A549 (cell line): ENCODE results near the gene COPS7A. TPM values are rescaled to one million over a fixed set of nuclear protein-coding genes. Genes with fewer than 3 reads are reported as not detected.

Source experiments
- ATAC-seq, 2 experiments: fragments of 200-7000 bp in 1 of 2; fragments of >200 bp in 1 of 2; cut with Nextera tagmentation in 1 of 2; cut with Tn5 transposase in 1 of 2; 3 replicates each; pipeline versions ENCODE4 v1.8.0 to v1.9.1; 2018 to 2020; ENCODE audit warnings: mild to moderate bottlenecking in 1 of 2, moderate library complexity in 1 of 2
- CTCF ChIA-PET: fragments of 300-600 bp; sonication (Branson Sonifier 250); formaldehyde crosslinking; extraction: SDS; loops from one replicate; lab custom pipeline; 2021; ENCODE audit warnings: antibody characterized with exemption, inconsistent platforms; lab: Yijun Ruan, JAX
- POLR2A ChIA-PET: fragments of 350-600 bp; formaldehyde crosslinking; extraction: SDS; loops from one replicate; lab custom pipeline; 2021; ENCODE audit warnings: antibody characterized with exemption, inconsistent platforms; lab: Yijun Ruan, JAX
- DNase-seq, 2 experiments: peaks; one replicate each; pipeline versions ENCODE4 v3.0.0 to v3.0.0-alpha.2; 2011 to 2016; ENCODE audit warnings: low read depth in 1 of 2, low spot score in 1 of 2
- FAIRE-seq: peaks from 2 replicates; lab custom pipeline; 2011; peaks lifted over from hg19 to GRCh38; lab: Jason Lieb, UNC
- H3K27ac ChIP-seq, 2 experiments: fragments of >200 bp; sonication (Bioruptor Twin); formaldehyde crosslinking; 3 replicates each; pipeline ENCODE4 v1.5.1; 2016 to 2017
- H3K4me1 ChIP-seq: fragments of >200 bp; sonication (Bioruptor Twin); formaldehyde crosslinking; 3 replicates; pipeline ENCODE4 v1.6.1; 2016
- H3K4me2 ChIP-seq: fragments of >200 bp; sonication (Bioruptor Twin); formaldehyde crosslinking; 3 replicates; pipeline ENCODE4 v1.6.1; 2016
- H3K4me3 ChIP-seq: fragments of >200 bp; sonication (Bioruptor Twin); formaldehyde crosslinking; 3 replicates; pipeline ENCODE4 v1.5.1; 2016
- H3K9me3 ChIP-seq: fragments of >200 bp; sonication (Bioruptor Twin); formaldehyde crosslinking; 3 replicates; pipeline ENCODE4 v1.6.1; 2016
- BHLHE40 ChIP-seq: IDR thresholded peaks from 2 replicates; pipeline ENCODE4 v1.6.1; 2012; ENCODE audit warnings: low read depth, low read length, inconsistent platforms
- CBX2 ChIP-seq: fragments of 200-600 bp; sonication (generic); IDR thresholded peaks from 2 replicates; pipeline ENCODE4 v1.6.1; 2016; ENCODE audit warnings: low read depth, mild to moderate bottlenecking, borderline replicate concordance
- CTCF ChIP-seq: fragments of >200 bp; sonication (Bioruptor Twin); formaldehyde crosslinking; IDR thresholded peaks from 3 replicates; pipeline ENCODE4 v1.5.1; 2016
- E2F6 ChIP-seq: IDR thresholded peaks from 2 replicates; pipeline ENCODE4 v1.6.1; 2012; ENCODE audit warnings: low read depth, borderline replicate concordance
- EHF ChIP-seq: fragments of 250-450 bp; sonication (Bioruptor Pico); IDR thresholded peaks from 2 replicates; pipeline ENCODE4 v1.5.0; 2020; ENCODE audit warnings: mild to moderate bottlenecking
- ELK1 ChIP-seq: fragments of 150-350 bp; IDR thresholded peaks from 2 replicates; pipeline ENCODE4 v1.6.1; 2014; ENCODE audit warnings: low read depth, mild to moderate bottlenecking, low read length
- ESRRA ChIP-seq: fragments of 150-350 bp; IDR thresholded peaks from 2 replicates; pipeline ENCODE4 v1.6.1; 2014; ENCODE audit warnings: mild to moderate bottlenecking, low read length, borderline replicate concordance
- GATA3 ChIP-seq: IDR thresholded peaks from 2 replicates; pipeline ENCODE4 v1.6.1; 2012; ENCODE audit warnings: borderline replicate concordance
- HDAC2 ChIP-seq: fragments of 200-600 bp; sonication (generic); IDR thresholded peaks from 2 replicates; pipeline ENCODE4 v1.6.1; 2016
- HOXB13 ChIP-seq: fragments of 250-450 bp; sonication (Bioruptor Pico); IDR thresholded peaks from 2 replicates; pipeline ENCODE4 v1.5.0; 2020; ENCODE audit warnings: low read depth, mild to moderate bottlenecking, moderate library complexity
- MAFK ChIP-seq: fragments of 450-650 bp; IDR thresholded peaks from 2 replicates; pipeline ENCODE4 v1.6.1; 2014; ENCODE audit not compliant: partially characterized antibody
- MAX ChIP-seq: IDR thresholded peaks from 2 replicates; pipeline ENCODE4 v1.6.1; 2012
- MAZ ChIP-seq: fragments of 150-350 bp; IDR thresholded peaks from 2 replicates; pipeline ENCODE4 v1.6.1; 2014; ENCODE audit warnings: antibody characterized with exemption, low read depth, low read length, borderline replicate concordance
- MYC ChIP-seq: IDR thresholded peaks from 2 replicates; pipeline ENCODE4 v1.6.1; 2012; ENCODE audit warnings: mild to moderate bottlenecking, inconsistent platforms, low read length, improper control_type of control experiment, borderline replicate concordance
- PHF8 ChIP-seq: fragments of 200-600 bp; sonication (generic); IDR thresholded peaks from 2 replicates; pipeline ENCODE4 v1.6.1; 2016; ENCODE audit warnings: low read depth, mild to moderate bottlenecking, antibody characterized with exemption, moderate library complexity, borderline replicate concordance
- POLR2AphosphoS2 ChIP-seq: conservative IDR thresholded peaks from 2 replicates; pipeline ENCODE4 v1.6.1; 2012; ENCODE audit warnings: low read length, improper control_type of control experiment, inconsistent platforms
- RAD21 ChIP-seq, 2 experiments: fragments of >200 bp in 1 of 2; sonication (Bioruptor Twin) in 1 of 2; formaldehyde crosslinking in 1 of 2; IDR thresholded peaks in 1 of 2; conservative IDR thresholded peaks in 1 of 2; 2 replicates in 1 of 2; 3 replicates in 1 of 2; pipeline ENCODE4 v1.6.1; 2012 to 2018; ENCODE audit warnings: inconsistent platforms in 1 of 2
- RFX5 ChIP-seq: fragments of 450-650 bp; IDR thresholded peaks from 2 replicates; pipeline ENCODE4 v1.7.1; 2014; ENCODE audit warnings: antibody characterized with exemption, mild to moderate bottlenecking, moderate library complexity
- SMC3 ChIP-seq: fragments of >200 bp; sonication (Bioruptor Twin); formaldehyde crosslinking; IDR thresholded peaks from 3 replicates; pipeline ENCODE4 v1.6.1; 2018; ENCODE audit warnings: inconsistent platforms
- USF2 ChIP-seq: fragments of 450-650 bp; IDR thresholded peaks from 2 replicates; pipeline ENCODE4 v1.6.1; 2014; ENCODE audit warnings: antibody characterized with exemption
- ZC3H11A ChIP-seq: fragments of 450-650 bp; IDR thresholded peaks from 2 replicates; pipeline ENCODE4 v1.6.1; 2014; ENCODE audit warnings: antibody characterized with exemption, mild to moderate bottlenecking
- ZFP36 ChIP-seq: fragments of 450-650 bp; IDR thresholded peaks from 2 replicates; pipeline ENCODE4 v1.6.1; 2014; ENCODE audit warnings: borderline replicate concordance; ENCODE audit not compliant: partially characterized antibody
- ZNF302 ChIP-seq: fragments of 250-450 bp; sonication (Bioruptor Pico); IDR thresholded peaks from 2 replicates; pipeline ENCODE4 v1.9.0; 2021; ENCODE audit warnings: inconsistent platforms, mild to moderate bottlenecking, moderate library complexity
- WGBS: methylation state at CpG from one replicate; pipeline ENCODE4 v1.1.6; 2017; ENCODE audit errors: missing lambda C conversion rate; 5-methylcytosine and 5-hydroxymethylcytosine counted together
- polyA plus RNA-seq, 4 experiments: library from polyadenylated mRNA; depleted of rRNA in 3 of 4; stranded (reverse); fragments of >200 nt; fragmentation: RNase III in 1 of 4; extraction: RNeasy Plus Mini Kit Qiagen cat#74134 plus additional on column Dnase treatment in 1 of 4; gene quantifications; 2 replicates in 3 of 4; 3 replicates in 1 of 4; pipeline ENCODE4 v1.2.3, GENCODE V29; 2011 to 2017

COPS7A gene
- polyA plus RNA-seq, 2 of the 4 experiments (the other 2 are of a cell fraction), result 46.9 to 78.8 TPM

- TF ChIP-seq MAFK (no peak), GATA3 (peak; percentile 71), ZC3H11A (no peak), HDAC2 (no peak), MYC (no peak), ZFP36 (no peak), ELK1 (no peak), BHLHE40 (no peak), ZNF302 (CRISPR knock-in tag) (no peak), USF2 (no peak), MAX (peak; percentile 66), SMC3 (no peak), E2F6 (no peak), EHF (CRISPR knock-in tag) (no peak), CBX2 (no peak), RFX5 (no peak), ESRRA (no peak), POLR2AphosphoS2 (no peak), PHF8 (peak; percentile 34; the same call in 1 of the 2 replicates)
Measured at GRCh38 chr12:6765634-6766581, 42.1 kb downstream of the COPS7A start, which contains the start of gene PTMS (continued).

GRCh38 chr12:6766651-6767349 lies 43.0 kb downstream of the COPS7A start:
- peaks cover 64% of the 10 kb centered on the region for H3K4me1 ChIP-seq
- peak overlapping the region; percentile 94 to 99 for H3K27ac ChIP-seq
- no peaks in the 10 kb centered on the region for H3K9me3 ChIP-seq
- H3K4me2 ChIP-seq, result peak overlapping the region; percentile 86
- FAIRE-seq (no peak), ATAC-seq (peak; percentile 31), DNase-seq (peak; percentile 68)
- ChIA-PET POLR2A (interaction anchor here (0.6 to 5.1 kb wide), 12 partner anchors 8 to 139 kb away, joined by 3 to 118 read pairs (median 11); partner anchors contain the start of genes CDCA3, COPS7A, MLF2 and TPI1), CTCF (interaction anchor here (0.6 to 26.0 kb wide), 31 partner anchors 8 to 228 kb away, joined by 3 to 670 read pairs (median 5); partner anchors contain the start of genes CD4, CDCA3, COPS7A and MLF2)
- peak overlapping the region; percentile 97 for H3K4me3 ChIP-seq
- peak; percentile 68; the same call in 1 of the 2 replicates for TF ChIP-seq MAZ
- TF ChIP-seq CTCF, result peak; percentile 80
- peak; percentile 50; the same call in 2 of the 3 replicates for TF ChIP-seq SMC3
- no peak for TF ChIP-seq ESRRA
- peak; percentile 26; the same call in 1 of the 2 replicates for TF ChIP-seq MYC
- TF ChIP-seq RAD21 (conservative IDR thresholded peaks at IDR 0.05 in 1 of 2, IDR thresholded peaks at IDR 0.05 in 1 of 2), result peak; percentile 5 to 46; a peak in 3 of 5 replicates
- TF ChIP-seq HOXB13 (CRISPR knock-in tag), result no peak
- no peak for TF ChIP-seq PHF8
- WGBS, result under 1% methylated on average over 46 of the region's 88 CpGs
